ENCODE results near the gene KBTBD4.
"Not testable (repeated sequence)": the region's sequence is repeated elsewhere in the genome, so short reads cannot be mapped to it uniquely, and the experiment has no call there.

Gene KBTBD4

DNA sequence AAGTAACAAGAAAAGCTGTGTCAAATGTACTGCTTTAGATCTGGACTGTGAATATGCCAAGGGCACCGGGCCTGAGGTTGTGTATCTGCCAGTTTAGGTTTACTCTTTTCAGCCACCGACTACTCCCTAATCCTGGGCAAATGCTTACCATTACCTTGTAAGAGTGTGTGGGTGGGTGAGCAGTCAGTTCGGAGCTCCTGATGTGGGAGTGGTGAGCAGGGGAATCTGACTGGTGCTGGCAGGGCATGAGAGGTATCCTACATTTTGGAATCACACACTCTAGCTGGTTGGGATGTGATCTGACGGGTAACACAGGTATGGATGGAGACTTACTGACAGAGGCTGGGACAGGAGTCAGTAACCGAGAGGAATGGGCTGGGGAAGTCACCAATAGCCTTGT, 5.1 kb upstream of the KBTBD4 start:
- H3K36me3 Mint-ChIP-seq (ENCODE audit: low read depth): peaks cover 37% of the 10 kb centered on the region
- no peak overlapping the region for H3K27ac Mint-ChIP-seq
- no peak overlapping the region for H3K4me3 Mint-ChIP-seq
- DNase-seq (ENCODE audit: low spot score): no peak
- H3K27me3 Mint-ChIP-seq (ENCODE audit: low read depth): no peaks in the 10 kb centered on the region
- peaks cover 12% of the 10 kb centered on the region for H3K4me1 Mint-ChIP-seq (ENCODE audit: low read depth)
- H3K9me3 Mint-ChIP-seq: no peaks in the 10 kb centered on the region

DNA sequence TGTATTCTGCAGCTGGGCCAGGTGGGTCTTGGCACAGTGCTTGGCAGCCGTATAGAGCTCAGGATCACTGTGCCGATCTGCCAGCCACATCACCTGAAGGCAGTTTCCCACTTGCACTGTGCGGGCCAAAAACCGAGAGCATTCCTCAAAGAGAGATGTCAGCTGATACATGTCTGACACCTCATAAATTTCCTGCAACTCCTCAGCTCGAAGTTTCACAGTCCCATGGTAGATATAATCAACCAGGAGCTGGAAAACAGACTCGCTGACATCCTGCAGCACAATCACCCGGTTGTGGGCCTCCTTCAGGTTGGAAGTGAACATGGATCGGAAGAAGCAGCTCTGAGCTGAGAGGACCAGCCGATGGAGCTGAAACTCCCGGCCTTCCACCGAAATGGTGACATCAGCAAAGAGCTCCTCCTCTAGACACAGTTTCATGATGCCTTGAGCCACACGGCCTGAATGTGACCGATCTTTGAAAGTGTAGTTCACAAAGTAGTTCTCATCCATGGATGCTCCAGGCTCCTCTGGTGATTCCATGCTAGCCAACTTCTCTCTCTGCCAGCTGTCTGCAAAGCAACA, 1.2 kb downstream of the KBTBD4 start:
- Mint-ChIP-seq H3K4me1 (ENCODE audit: low read depth) (peaks cover 24% of the 10 kb centered on the region), H3K4me3 (peak overlapping the region; percentile 100), H3K36me3 (ENCODE audit: low read depth) (peaks cover 51% of the 10 kb centered on the region), H3K27ac (no peak overlapping the region), H3K27me3 (ENCODE audit: low read depth) (no peaks in the 10 kb centered on the region), H3K9me3 (no peaks in the 10 kb centered on the region)
- DNase-seq (ENCODE audit: low spot score): no peak

GRCh38 chr11:47573321-47573720, 5.4 kb downstream of the KBTBD4 start:
- Mint-ChIP-seq H3K4me1 (ENCODE audit: low read depth) (peaks cover 11% of the 10 kb centered on the region), H3K9me3 (no peaks in the 10 kb centered on the region), H3K36me3 (ENCODE audit: low read depth) (peaks cover 44% of the 10 kb centered on the region), H3K27ac (no peak overlapping the region), H3K27me3 (ENCODE audit: low read depth) (no peaks in the 10 kb centered on the region), H3K4me3 (no peak overlapping the region)
- no peak for DNase-seq (ENCODE audit: low spot score)

DNA sequence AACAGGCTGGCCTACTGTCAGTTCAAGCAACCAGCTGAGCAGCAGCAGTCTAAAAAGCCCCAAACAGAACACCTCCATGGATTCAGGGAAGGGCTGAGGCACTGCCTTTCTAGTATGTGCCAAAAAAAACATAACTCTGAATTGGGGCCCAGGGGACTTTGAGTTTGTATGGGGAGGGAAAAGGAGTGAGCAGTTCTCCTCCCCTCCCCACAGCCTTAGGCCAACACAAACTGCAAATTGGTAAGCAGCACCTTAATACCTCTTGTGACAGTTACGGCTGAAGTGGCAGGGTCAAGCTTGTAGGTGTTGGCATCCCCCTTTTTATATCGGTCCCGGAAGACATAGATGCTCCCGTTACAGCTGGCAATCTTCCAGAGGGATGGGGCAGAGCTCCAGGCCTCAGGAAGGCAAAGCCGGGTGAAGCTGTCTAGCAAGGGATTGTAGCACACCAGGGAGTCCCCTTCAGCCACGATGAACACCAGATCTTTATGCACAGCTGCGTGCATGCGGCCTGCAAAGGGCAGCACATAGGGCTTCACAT, 6.0 kb downstream of the KBTBD4 start:
- Mint-ChIP-seq H3K4me1 (ENCODE audit: low read depth) (peaks cover 7% of the 10 kb centered on the region), H3K27ac (no peak overlapping the region), H3K27me3 (ENCODE audit: low read depth) (no peaks in the 10 kb centered on the region), H3K36me3 (ENCODE audit: low read depth) (peaks cover 44% of the 10 kb centered on the region), H3K4me3 (no peak overlapping the region), H3K9me3 (no peaks in the 10 kb centered on the region)
- DNase-seq (ENCODE audit: low spot score): no peak

GRCh38 chr11:47571895-47572294, 6.9 kb downstream of the KBTBD4 start:
- H3K4me3 Mint-ChIP-seq: no peak overlapping the region
- H3K9me3 Mint-ChIP-seq: no peaks in the 10 kb centered on the region
- H3K27ac Mint-ChIP-seq: no peak overlapping the region
- H3K4me1 Mint-ChIP-seq (ENCODE audit: low read depth): peaks cover 2% of the 10 kb centered on the region
- H3K27me3 Mint-ChIP-seq (ENCODE audit: low read depth): no peaks in the 10 kb centered on the region
- peaks cover 40% of the 10 kb centered on the region for H3K36me3 Mint-ChIP-seq (ENCODE audit: low read depth)
- no peak for DNase-seq (ENCODE audit: low spot score)

DNA sequence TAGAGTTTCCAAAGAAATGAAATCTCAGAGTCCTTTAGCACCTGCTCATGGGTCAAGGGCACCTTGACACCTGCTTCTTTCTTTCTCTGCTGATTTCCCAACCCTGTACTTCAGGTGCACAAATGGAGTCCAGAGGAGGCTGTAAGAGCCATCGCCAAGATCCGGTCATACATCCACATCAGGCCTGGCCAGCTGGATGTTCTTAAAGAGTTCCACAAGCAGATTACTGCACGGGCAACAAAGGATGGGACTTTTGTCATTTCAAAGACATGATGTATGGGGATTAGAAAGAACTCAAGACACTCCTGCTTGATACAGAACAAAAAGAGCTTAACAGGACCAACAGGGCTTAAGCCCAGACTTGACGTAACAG, 7.4 kb downstream of the KBTBD4 start:
- no peaks in the 10 kb centered on the region for H3K9me3 Mint-ChIP-seq
- peaks cover 40% of the 10 kb centered on the region for H3K36me3 Mint-ChIP-seq (ENCODE audit: low read depth)
- no peaks in the 10 kb centered on the region for H3K27me3 Mint-ChIP-seq (ENCODE audit: low read depth)
- peaks cover 7% of the 10 kb centered on the region for H3K4me1 Mint-ChIP-seq (ENCODE audit: low read depth)
- H3K27ac Mint-ChIP-seq: no peak overlapping the region
- DNase-seq (ENCODE audit: low spot score): no peak
- H3K4me3 Mint-ChIP-seq: no peak overlapping the region

- DNase-seq (ENCODE audit: low spot score): no peak
- Mint-ChIP-seq H3K9me3 (no peaks in the 10 kb centered on the region), H3K27ac (no peak overlapping the region), H3K27me3 (ENCODE audit: low read depth) (no peaks in the 10 kb centered on the region), H3K4me3 (no peak overlapping the region), H3K4me1 (ENCODE audit: low read depth) (peaks cover 8% of the 10 kb centered on the region), H3K36me3 (ENCODE audit: low read depth) (peaks cover 38% of the 10 kb centered on the region)
Observed at GRCh38 chr11:47570651-47571356, 8.0 kb downstream of the KBTBD4 start.

GRCh38 chr11:47569646-47570045, 9.1 kb downstream of the KBTBD4 start:
- Mint-ChIP-seq H3K27me3 (ENCODE audit: low read depth) (no peaks in the 10 kb centered on the region), H3K4me1 (ENCODE audit: low read depth) (peaks cover 9% of the 10 kb centered on the region), H3K27ac (no peak overlapping the region), H3K4me3 (no peak overlapping the region), H3K36me3 (ENCODE audit: low read depth) (peaks cover 33% of the 10 kb centered on the region), H3K9me3 (no peaks in the 10 kb centered on the region)
- no peak for DNase-seq (ENCODE audit: low spot score)

GRCh38 chr11:47566149-47566698, 12.5 kb downstream of the KBTBD4 start:
- peaks cover 12% of the 10 kb centered on the region for H3K4me1 Mint-ChIP-seq (ENCODE audit: low read depth)

DNA sequence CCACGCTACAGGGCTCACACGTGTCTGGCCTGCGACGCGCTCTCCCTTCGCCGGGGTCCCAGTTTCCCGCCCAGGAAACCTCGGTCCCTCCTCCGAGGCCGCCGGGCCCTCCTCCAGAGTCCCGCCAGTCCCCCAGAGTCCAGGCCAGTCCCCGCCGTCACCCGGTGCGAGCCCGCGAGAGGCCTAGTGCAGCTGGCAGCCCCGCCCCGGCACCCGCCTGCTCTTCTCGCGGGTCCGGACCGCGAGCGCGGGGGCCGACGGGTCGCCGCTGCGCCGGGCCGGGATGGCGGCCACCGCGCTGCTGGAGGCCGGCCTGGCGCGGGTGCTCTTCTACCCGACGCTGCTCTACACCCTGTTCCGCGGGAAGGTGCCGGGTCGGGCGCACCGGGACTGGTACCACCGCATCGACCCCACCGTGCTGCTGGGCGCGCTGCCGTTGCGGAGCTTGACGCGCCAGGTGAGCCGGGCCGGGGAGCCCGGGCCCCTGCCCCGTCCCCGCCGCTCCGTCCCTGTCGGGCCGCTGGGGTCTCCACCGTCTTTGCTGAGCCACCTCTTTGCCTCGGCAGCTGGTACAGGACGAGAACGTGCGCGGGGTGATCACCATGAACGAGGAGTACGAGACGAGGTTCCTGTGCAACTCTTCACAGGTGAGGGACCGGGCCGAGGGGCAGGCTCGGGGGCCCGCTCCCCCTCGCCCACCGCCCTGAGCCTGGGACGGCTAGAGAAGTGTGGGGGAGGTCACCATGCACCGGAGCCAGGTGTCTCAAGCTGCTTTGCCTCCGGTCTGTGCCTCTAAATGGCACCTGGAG, 13.2 kb downstream of the KBTBD4 start, which contains the start of gene PTPMT1:
Gene PTPMT1 (plus strand): TSS at position 260 of the 809 bp plus-strand sequence. CDS start 24 bp downstream, at position 284.
- Mint-ChIP-seq H3K36me3 (ENCODE audit: low read depth) (peaks cover 13% of the 10 kb centered on the region), H3K4me1 (ENCODE audit: low read depth) (peaks cover 12% of the 10 kb centered on the region), H3K27me3 (ENCODE audit: low read depth) (no peaks in the 10 kb centered on the region), H3K9me3 (no peaks in the 10 kb centered on the region), H3K4me3 (peak within 1 kb of the TSS; percentile 84), H3K27ac (peak within 1 kb of the TSS; percentile 75)
- DNase-seq (ENCODE audit: low spot score): peak; percentile 73

More at GRCh38 chr11:47566149-47566698, 12.5 kb downstream of the KBTBD4 start:
- Mint-ChIP-seq H3K9me3 (no peaks in the 10 kb centered on the region), H3K4me3 (peak overlapping the region; percentile 84), H3K27ac (peak overlapping the region; percentile 57), H3K27me3 (ENCODE audit: low read depth) (no peaks in the 10 kb centered on the region), H3K36me3 (ENCODE audit: low read depth) (peaks cover 15% of the 10 kb centered on the region)
- no peak for DNase-seq (ENCODE audit: low spot score)

GRCh38 chr11:47564933-47565339, 13.8 kb downstream of the KBTBD4 start:
- H3K27ac Mint-ChIP-seq: peak overlapping the region; percentile 75
- no peaks in the 10 kb centered on the region for H3K9me3 Mint-ChIP-seq
- H3K36me3 Mint-ChIP-seq (ENCODE audit: low read depth): peaks cover 10% of the 10 kb centered on the region
- H3K4me3 Mint-ChIP-seq: peak overlapping the region; percentile 77
- no peaks in the 10 kb centered on the region for H3K27me3 Mint-ChIP-seq (ENCODE audit: low read depth)
- H3K4me1 Mint-ChIP-seq (ENCODE audit: low read depth): peaks cover 12% of the 10 kb centered on the region
- no peak for DNase-seq (ENCODE audit: low spot score)

DNA sequence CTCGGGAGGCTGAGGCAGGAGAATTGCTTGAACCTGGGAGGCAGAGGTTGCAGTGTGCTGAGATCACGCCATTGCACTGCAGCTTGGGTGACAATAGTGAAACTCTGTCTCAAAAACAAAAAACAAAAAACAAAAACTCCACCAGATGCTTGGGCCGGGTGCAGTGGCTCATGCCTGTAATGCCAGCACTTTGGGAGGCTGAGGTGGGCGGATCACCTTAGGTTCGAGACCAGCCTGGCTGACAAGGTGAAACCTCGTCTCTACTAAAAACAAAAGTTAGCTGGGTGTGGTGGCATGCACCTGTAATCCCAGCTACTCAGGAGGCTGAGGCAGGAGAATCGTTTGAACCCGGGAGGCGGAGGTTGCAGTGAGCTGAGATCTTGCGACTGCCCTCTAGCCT, 14.4 kb downstream of the KBTBD4 start:
- DNase-seq (ENCODE audit: low spot score); H3K27me3 Mint-ChIP-seq (ENCODE audit: low read depth); H3K36me3 Mint-ChIP-seq (ENCODE audit: low read depth); H3K9me3 Mint-ChIP-seq: not testable (repeated sequence)
- peak overlapping the region; percentile 49 for H3K27ac Mint-ChIP-seq
- H3K4me1 Mint-ChIP-seq (ENCODE audit: low read depth): peaks cover 12% of the 10 kb centered on the region
- H3K4me3 Mint-ChIP-seq: peak overlapping the region; percentile 43

DNA sequence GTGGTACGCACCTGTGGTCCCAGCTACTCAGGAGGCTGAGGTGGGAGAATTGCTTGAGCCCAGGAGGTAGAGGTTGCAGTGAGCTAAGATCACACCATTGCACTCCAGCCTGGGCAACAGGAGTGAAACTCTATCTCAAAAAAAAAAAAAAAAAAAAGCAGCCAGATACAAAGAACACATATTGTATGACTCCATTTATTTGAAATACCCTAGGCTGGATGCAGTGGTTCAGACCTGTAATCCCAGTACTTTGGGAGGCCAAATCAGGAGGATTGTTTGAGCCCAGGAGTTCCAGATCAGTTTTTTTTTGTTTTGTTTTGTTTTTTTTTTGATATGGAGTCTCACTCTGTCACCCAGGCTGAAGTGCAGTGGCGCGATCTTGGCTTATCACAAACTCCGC, 16.4 kb downstream of the KBTBD4 start:
- H3K27me3 Mint-ChIP-seq (ENCODE audit: low read depth); H3K27ac Mint-ChIP-seq: not testable (repeated sequence)

DNA sequence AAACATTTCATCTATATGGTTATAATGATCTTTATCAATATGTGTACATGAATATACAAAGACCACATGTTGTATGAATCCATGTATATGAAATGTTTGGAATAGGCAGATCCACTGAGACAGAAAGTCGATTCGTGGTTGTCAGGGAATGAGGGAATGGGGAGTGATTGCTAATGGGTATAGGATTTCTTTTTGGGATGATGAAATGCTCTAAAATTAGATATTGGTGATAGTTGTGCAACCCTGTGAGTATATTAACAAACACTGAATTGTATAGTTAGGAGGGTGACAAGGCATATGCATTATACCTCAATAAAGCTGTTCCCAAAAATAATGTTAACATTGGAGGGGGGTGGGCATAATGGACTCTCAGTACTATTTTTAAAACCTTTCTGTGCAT, 18.3 kb downstream of the KBTBD4 start:
- Mint-ChIP-seq H3K9me3 (no peaks in the 10 kb centered on the region), H3K27me3 (ENCODE audit: low read depth) (no peaks in the 10 kb centered on the region), H3K36me3 (ENCODE audit: low read depth) (peaks cover 1% of the 10 kb centered on the region), H3K4me1 (ENCODE audit: low read depth) (peaks cover 4% of the 10 kb centered on the region), H3K27ac (no peak overlapping the region), H3K4me3 (no peak overlapping the region)
- DNase-seq (ENCODE audit: low spot score): no peak

More for the DNA sequence above, 16.4 kb downstream of the KBTBD4 start:
- not testable (repeated sequence) for H3K9me3 Mint-ChIP-seq; H3K36me3 Mint-ChIP-seq (ENCODE audit: low read depth); H3K4me3 Mint-ChIP-seq; DNase-seq (ENCODE audit: low spot score)
- H3K4me1 Mint-ChIP-seq (ENCODE audit: low read depth): peaks cover 12% of the 10 kb centered on the region
